HG02588 (cell line): ENCODE results near the gene TMEM270.
"Not testable (repeated sequence)": the region's sequence is repeated elsewhere in the genome, so short reads cannot be mapped to it uniquely, and the experiment has no call there.

ENCODE experiments used
- ATAC-seq: cut with Tn5 transposase; IDR thresholded peaks from one replicate; pipeline ENCODE4 v1.9.1; 2021; ENCODE audit warnings: mild to moderate bottlenecking, moderate library complexity; ENCODE audit not compliant: unreplicated experiment

The TMEM270 gene

GRCh38 chr7:73852500-73852899 lies 8.5 kb upstream of the TMEM270 start:
- ATAC-seq: no peak

DNA sequence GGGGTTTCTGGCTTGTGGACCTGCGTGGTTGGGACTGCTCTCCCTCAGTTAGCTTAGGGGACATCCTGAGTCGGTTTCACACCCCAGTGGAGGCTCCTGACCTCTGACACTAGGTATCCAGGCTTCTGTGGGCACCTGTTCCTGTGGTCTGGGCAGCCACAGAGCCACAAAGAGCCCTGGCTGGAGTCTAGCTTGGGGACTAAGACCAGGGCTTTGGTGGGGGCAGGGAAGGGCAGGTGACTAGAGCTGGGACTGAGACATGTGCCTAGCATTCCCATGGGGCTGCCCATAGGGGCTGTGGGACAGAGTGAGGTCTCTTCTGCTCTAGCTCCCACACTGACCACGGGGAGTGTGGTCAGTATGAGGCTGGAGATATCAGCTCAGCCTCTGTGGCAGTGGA lies 4.0 kb upstream of the TMEM270 start:
- ATAC-seq: no peak

- no peak for ATAC-seq
Measured at GRCh38 chr7:73858807-73859206, 2.2 kb upstream of the TMEM270 start.

DNA sequence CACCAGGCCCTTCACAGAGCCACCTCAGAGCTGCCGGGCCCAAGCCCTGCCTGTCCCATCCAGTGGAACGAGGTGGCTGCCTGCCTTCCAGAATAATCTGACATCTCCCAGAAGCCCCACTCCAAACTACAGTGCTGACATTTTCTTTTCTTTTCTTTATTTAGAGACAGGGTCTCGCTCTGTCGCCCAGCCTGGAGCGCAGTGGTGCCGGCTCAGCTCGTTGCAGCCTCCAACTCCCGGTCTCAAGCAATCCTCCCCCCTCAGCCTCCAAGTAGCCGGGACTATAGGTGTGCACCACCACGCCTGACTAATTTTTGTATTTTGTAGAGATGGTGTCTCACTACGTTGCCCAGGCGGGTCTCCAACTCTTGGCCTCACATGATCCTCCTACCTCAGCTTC lies 346 bp downstream of the TMEM270 start:
- no peak for ATAC-seq

GRCh38 chr7:73864981-73865711 lies 4.2 kb downstream of the TMEM270 start:
- no peak for ATAC-seq

GRCh38 chr7:73865738-73866445 lies 4.9 kb downstream of the TMEM270 start:
- ATAC-seq: no peak

- ATAC-seq: no peak
Measured at GRCh38 chr7:73866446-73866767, 5.4 kb downstream of the TMEM270 start.

GRCh38 chr7:73869011-73869798 lies 8.2 kb downstream of the TMEM270 start:
- ATAC-seq: no peak

- ATAC-seq: no peak
Measured at GRCh38 chr7:73870041-73870492, 9.1 kb downstream of the TMEM270 start.

DNA sequence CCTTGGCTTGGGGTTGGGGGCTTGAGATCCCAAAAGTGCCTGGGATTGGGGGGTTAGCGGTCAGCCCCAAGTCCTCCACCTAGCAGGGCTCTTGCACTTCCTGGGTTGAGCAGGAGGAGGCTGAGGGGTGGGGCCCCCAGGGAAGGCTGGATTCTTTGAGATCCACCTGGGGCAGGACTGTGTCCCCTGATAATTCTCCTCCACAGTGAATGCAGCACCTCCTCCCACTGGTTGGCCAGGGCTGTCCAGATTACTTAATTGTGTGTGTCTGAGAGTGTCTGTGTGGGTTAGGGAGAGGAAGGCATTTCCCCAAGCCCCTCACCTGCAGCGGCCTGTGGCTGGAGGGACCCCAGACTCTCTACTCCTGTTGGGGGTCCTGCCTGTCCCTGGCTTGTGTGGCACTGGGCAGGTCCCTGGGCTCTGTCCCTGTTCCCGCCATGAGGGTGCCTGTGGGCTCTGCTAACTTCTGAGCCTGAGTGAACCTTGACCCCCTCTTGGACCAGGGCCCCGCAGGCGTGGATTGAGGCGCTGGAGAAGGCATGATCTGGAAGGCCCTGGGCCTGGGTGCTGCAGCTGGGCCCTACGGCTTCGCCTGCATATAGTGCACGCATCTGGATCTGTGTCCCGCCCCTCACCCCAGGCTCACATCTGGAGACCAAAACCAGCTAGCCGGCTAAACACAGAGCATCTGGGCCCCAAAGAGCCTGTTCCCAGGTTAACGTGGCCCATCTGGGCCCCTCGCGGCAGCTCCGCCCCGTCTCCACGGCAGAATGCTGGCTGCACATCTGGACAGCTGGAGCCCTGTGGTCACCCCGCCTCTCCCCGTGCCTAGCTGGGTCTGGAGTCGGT lies 10.4 kb downstream of the TMEM270 start:
- no peak for ATAC-seq

DNA sequence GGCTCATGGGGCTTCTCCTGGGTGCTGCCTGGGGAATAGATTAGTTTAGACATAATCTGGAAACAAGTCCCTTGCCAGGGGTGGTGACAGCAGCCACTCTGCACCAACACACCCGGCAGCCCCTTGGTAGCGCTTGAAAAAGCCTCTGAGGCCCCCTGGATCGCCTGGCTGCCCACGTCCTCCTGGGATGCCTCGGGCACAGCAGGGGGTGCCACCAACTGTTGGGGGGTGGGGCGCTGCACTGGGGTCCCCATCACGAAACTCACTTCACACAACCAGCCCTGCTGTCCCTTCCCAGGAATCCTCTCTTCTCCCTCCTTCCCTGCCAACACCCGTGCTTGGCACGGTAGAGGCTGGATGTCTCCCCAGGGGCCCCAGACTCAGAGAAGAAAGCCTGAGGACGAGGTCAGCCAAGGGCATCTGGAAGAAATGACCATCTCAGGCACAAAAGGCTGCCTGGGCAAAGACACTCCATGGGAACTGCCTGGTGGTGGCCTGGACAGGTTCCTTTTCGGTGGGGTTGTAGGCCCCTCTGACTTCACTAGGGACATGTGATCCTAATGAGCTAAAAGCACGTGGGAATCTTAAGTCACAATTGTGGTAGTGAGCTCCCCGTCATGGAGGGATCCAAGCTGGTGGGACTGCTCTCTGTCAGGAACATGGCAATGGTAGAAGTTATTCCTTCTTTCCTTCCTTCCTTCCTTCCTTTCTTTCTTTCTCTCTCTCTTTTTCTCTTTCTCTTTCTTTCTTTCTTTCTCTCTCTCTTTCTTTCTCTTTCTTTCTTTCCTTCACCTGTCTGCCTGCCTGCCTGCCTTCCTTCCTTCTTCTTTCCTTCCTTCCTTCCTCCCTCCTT lies 11.3 kb downstream of the TMEM270 start:
- ATAC-seq: no peak

GRCh38 chr7:73876361-73876760 lies 15.4 kb downstream of the TMEM270 start:
- ATAC-seq: no peak

- ATAC-seq: no peak
Measured at GRCh38 chr7:73876973-73877372, 16.0 kb downstream of the TMEM270 start.

- no peak for ATAC-seq
Measured at GRCh38 chr7:73879977-73880681, 19.2 kb downstream of the TMEM270 start.

DNA sequence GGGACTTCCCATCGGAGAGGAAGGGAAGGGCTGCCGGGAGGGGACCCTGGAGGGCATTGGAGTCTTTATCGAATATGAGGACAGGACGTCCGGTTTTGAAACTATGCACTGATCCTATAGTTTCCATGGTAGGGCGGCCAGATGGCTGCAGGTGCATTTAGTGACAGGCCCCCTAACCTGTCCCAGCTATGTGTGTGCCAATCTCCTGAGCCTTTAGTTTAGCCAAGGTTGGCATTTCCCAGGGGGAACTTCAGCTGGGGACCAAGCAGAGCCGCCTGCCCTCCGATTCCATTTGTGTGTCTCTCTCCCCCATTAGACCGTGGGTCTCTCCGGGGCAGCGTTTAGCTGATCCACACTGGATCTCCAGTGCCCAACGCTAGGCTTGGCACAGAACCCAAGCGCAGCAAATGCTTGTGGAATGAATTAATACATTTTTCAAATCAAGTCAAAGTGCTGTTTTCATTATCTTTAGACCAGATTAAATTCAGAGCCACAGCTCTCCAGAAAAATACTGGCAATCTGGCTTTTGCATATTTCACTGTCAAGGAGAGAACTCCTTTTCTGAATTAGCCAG lies 19.9 kb downstream of the TMEM270 start:
- no peak for ATAC-seq

- ATAC-seq: no peak
Measured at GRCh38 chr7:73881352-73882046, 20.5 kb downstream of the TMEM270 start.

- ATAC-seq: no peak
Measured at GRCh38 chr7:73882047-73882402, 21.1 kb downstream of the TMEM270 start.

DNA sequence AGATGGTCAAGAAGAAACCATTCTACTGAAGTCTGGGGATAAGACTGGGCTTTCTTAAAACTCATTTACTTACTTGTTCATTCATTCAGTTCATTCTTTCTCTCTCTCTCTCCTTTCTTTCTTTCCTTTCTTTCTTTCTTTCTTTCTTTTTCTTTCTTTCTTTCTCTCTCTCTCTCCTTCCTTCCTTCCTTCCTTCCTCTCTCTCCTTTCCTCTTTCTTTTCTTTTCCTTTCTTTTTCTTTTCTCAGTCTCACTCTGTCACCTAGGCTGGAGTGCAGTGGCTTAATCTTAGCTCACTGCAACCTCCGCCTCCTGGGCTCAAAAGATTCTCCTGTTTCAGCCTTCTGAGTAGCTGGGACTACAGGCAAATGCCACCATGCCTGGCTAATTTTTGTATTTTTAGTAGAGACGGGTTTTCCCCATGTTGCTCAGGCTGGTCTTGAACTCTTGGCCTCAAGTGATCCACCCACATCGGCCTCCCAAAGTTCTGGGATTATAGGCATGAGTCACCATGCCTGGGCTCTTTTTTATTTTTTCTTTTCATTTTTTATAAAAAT lies 24.0 kb downstream of the TMEM270 start:
- ATAC-seq: not testable (repeated sequence)
